ENCODE measurements around the gene SF3B5. TPM values are rescaled to one million over a fixed set of nuclear protein-coding genes. Genes with fewer than 3 reads are reported as not detected.

Gene SF3B5
- polyA plus RNA-seq, 1 donor (not counting 4 experiments of a cell fraction or from before 2014, with no cell fraction given) = 199 TPM

- Histone ChIP-seq H3K9ac (ENCODE audit: control insufficient read depth, extremely low read depth, insufficient read depth, low read length) (no peak overlapping the region), H3K4me3 (ENCODE audit: control insufficient read depth in 2 of 3, extremely low read depth in 1 of 3, insufficient read depth in 2 of 3, low read depth in 1 of 3, low read length in 3 of 3) (no peak overlapping the region), H3K4me1 (ENCODE audit: control insufficient read depth, extremely low read depth, insufficient read depth, low read length) (peaks cover 3% of the 10 kb centered on the region), H3K9me3 (ENCODE audit: control insufficient read depth, low read depth, low read length) (no peaks in the 10 kb centered on the region), H3K36me3 (ENCODE audit: control insufficient read depth in 2 of 2, extremely low read depth in 1 of 2, insufficient read depth in 2 of 2, low read length in 2 of 2) (no peaks in the 10 kb centered on the region), H3K27me3 (ENCODE audit: control insufficient read depth, extremely low read depth, insufficient read depth, low read length) (peaks cover 24% of the 10 kb centered on the region), H4K20me1 (ENCODE audit: control insufficient read depth, extremely low read depth, insufficient read depth, low read length) (no peaks in the 10 kb centered on the region), H3K9me1 (ENCODE audit: control insufficient read depth, extremely low read depth, insufficient read depth, low read length) (no peaks in the 10 kb centered on the region), H3K27ac (ENCODE audit: control insufficient read depth, insufficient read depth, low read length) (no peak overlapping the region), H3K79me2 (ENCODE audit: control insufficient read depth, insufficient read depth, low read length) (no peaks in the 10 kb centered on the region), H2AFZ (ENCODE audit: control insufficient read depth, low read length) (no peak overlapping the region), H3K4me2 (ENCODE audit: control insufficient read depth, extremely low read depth, insufficient read depth, low read depth, low read length) (no peak overlapping the region)
- no peak for FAIRE-seq
- DNase-seq (ENCODE audit: low read depth, low spot score) = no peak
- dilution Hi-C loops (cut with MboI; ENCODE audit: extremely low pct_ligation_motif_present, low sequenced_read_pairs) = no loop called here
- TF ChIP-seq EZH2 (IDR thresholded peaks at IDR 0.05; ENCODE audit: low read length) (no peak), CTCF (optimal IDR thresholded peaks at IDR 0.05 in 1 of 3, IDR thresholded peaks at IDR 0.05 in 1 of 3, conservative IDR thresholded peaks at IDR 0.05 in 1 of 3; ENCODE audit: extremely low read depth in 1 of 3, insufficient read depth in 2 of 3, low read length in 3 of 3) (no peak)
Measured at GRCh38 chr6:144069506-144069905, 25.9 kb downstream of the SF3B5 start.

GRCh38 chr6:144068794-144069193 is 26.6 kb downstream of the SF3B5 start:
- no peak for TF ChIP-seq EZH2 (IDR thresholded peaks at IDR 0.05; ENCODE audit: low read length)
- TF ChIP-seq CTCF (optimal IDR thresholded peaks at IDR 0.05 in 1 of 3, IDR thresholded peaks at IDR 0.05 in 1 of 3, conservative IDR thresholded peaks at IDR 0.05 in 1 of 3; ENCODE audit: extremely low read depth in 1 of 3, insufficient read depth in 2 of 3, low read length in 3 of 3) = no peak
- no peaks in the 10 kb centered on the region for H3K9me3 ChIP-seq (ENCODE audit: control insufficient read depth, low read depth, low read length)
- no peak for FAIRE-seq

More at GRCh38 chr6:144068794-144069193, 26.6 kb downstream of the SF3B5 start:
- Histone ChIP-seq H3K79me2 (ENCODE audit: control insufficient read depth, insufficient read depth, low read length) (no peaks in the 10 kb centered on the region), H2AFZ (ENCODE audit: control insufficient read depth, low read length) (no peak overlapping the region), H3K4me2 (ENCODE audit: control insufficient read depth, extremely low read depth, insufficient read depth, low read depth, low read length) (no peak overlapping the region), H3K9me1 (ENCODE audit: control insufficient read depth, extremely low read depth, insufficient read depth, low read length) (no peaks in the 10 kb centered on the region), H3K27me3 (ENCODE audit: control insufficient read depth, extremely low read depth, insufficient read depth, low read length) (peaks cover 31% of the 10 kb centered on the region), H3K36me3 (ENCODE audit: control insufficient read depth in 2 of 2, extremely low read depth in 1 of 2, insufficient read depth in 2 of 2, low read length in 2 of 2) (no peaks in the 10 kb centered on the region), H3K9ac (ENCODE audit: control insufficient read depth, extremely low read depth, insufficient read depth, low read length) (no peak overlapping the region), H3K27ac (ENCODE audit: control insufficient read depth, insufficient read depth, low read length) (no peak overlapping the region), H3K4me3 (ENCODE audit: control insufficient read depth in 2 of 3, extremely low read depth in 1 of 3, insufficient read depth in 2 of 3, low read depth in 1 of 3, low read length in 3 of 3) (no peak overlapping the region), H3K4me1 (ENCODE audit: control insufficient read depth, extremely low read depth, insufficient read depth, low read length) (peaks cover 4% of the 10 kb centered on the region), H4K20me1 (ENCODE audit: control insufficient read depth, extremely low read depth, insufficient read depth, low read length) (no peaks in the 10 kb centered on the region)
- dilution Hi-C loops (cut with MboI; ENCODE audit: extremely low pct_ligation_motif_present, low sequenced_read_pairs) = no loop called here
- DNase-seq (ENCODE audit: low read depth, low spot score) = no peak

Measured in keratinocyte (primary cell).